GM19395 (cell line): Measurements from ENCODE around the gene SEZ6.

Experiments used
- ATAC-seq: cut with Tn5 transposase; IDR thresholded peaks from one replicate; pipeline ENCODE4 v1.9.1; 2021; ENCODE audit warnings: mild to moderate bottlenecking, moderate library complexity; ENCODE audit not compliant: unreplicated experiment

SEZ6 gene, protein sequence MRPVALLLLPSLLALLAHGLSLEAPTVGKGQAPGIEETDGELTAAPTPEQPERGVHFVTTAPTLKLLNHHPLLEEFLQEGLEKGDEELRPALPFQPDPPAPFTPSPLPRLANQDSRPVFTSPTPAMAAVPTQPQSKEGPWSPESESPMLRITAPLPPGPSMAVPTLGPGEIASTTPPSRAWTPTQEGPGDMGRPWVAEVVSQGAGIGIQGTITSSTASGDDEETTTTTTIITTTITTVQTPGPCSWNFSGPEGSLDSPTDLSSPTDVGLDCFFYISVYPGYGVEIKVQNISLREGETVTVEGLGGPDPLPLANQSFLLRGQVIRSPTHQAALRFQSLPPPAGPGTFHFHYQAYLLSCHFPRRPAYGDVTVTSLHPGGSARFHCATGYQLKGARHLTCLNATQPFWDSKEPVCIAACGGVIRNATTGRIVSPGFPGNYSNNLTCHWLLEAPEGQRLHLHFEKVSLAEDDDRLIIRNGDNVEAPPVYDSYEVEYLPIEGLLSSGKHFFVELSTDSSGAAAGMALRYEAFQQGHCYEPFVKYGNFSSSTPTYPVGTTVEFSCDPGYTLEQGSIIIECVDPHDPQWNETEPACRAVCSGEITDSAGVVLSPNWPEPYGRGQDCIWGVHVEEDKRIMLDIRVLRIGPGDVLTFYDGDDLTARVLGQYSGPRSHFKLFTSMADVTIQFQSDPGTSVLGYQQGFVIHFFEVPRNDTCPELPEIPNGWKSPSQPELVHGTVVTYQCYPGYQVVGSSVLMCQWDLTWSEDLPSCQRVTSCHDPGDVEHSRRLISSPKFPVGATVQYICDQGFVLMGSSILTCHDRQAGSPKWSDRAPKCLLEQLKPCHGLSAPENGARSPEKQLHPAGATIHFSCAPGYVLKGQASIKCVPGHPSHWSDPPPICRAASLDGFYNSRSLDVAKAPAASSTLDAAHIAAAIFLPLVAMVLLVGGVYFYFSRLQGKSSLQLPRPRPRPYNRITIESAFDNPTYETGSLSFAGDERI

DNA sequence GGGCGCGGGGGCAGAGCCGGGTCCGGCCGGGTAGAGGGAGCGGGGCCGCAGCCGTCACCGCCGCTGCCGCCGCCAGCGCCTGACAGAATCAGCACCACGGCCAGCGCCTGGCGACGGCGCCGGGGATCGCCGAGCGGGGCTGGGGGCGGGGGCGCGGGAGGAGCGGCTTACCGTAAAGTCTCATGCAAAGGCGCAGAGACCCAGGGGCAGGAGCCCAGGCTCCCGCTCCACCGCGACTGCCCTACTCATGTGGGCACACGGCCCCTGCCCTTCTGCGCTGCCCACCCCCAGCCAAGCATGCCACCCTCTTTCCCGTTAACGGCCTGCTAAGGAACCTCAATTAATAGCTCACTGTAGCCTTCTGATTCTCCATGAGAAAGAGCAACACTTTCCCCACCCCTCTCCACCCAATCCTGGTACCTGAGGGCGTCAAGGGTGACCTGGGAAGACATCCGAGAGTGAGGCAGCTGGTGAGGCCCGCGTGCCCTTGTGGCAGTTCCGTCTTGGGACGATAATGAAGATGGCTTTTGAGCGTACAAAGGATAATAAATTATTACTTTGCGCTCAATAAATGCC is at the start of gene SEZ6:
Gene SEZ6, minus strand, starts transcription at position 98 of the 576 bp plus-strand sequence. CDS start 164 bp downstream, outside the sequence.
- ATAC-seq = no peak

- ATAC-seq = no peak
Measured at GRCh38 chr17:29054835-29055234, 49.0 kb upstream of the SEZ6 start.

DNA sequence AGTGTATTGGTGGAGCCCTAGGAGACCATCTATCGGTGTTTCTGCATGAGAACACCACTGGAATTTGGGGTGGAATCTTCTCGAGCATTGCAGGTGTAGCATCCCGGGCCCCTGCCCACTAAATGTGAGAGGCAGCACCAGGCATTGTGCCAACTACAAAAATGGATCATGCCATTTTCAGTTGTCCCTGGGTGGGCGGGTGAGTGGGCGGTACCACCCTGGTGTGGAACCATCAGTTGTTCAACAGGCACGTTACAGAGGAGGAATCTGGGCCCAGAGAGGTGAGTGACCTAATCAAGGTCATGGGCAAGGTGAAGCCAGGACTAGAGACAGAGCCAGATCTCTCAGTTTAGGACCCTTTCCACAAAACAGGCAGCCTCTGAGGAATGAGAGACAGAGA is 45.9 kb upstream of the SEZ6 start:
- no peak for ATAC-seq

DNA sequence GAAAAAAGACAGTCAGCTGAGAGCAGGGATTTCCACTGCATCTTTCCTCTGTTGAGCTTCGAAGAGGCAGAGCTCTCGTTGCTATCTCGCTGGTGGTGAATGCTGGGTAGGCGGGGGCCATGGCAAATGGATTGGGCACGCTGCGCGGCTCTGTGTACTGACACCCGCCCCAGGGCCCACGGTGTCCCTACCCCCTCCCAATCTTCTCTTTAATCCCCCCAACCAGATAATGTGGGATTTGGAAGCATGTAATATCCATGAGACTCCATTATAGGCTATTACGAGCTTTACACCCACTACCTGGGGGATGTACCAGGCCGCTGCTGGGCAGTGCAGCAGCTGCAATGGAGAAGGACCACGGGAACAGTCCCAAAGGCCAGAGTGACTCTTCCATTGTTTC is 45.4 kb upstream of the SEZ6 start:
- ATAC-seq = no peak

DNA sequence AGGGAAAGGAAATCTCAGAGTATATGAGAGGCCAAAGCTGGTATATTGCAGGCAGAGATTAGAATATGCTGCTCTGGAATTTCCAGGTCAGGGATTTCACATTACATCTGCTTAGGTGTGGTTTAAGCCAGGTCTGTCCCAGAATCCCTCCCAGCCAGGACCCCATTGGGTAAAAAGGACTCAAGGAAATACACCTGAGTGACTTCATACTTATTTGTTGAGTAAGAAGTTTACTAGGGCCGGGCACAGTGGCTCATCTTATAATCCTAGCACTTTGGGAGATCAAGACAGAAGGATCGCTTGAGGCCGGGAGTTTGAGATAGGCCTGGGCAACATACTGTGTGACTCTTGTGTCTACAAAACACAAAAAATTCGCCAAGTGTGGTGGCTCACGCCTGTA is 44.3 kb upstream of the SEZ6 start:
- ATAC-seq = no peak

GRCh38 chr17:29049541-29050145 is 43.8 kb upstream of the SEZ6 start:
- ATAC-seq = no peak

- no peak for ATAC-seq
Measured at GRCh38 chr17:29048440-29049368, 42.9 kb upstream of the SEZ6 start.

DNA sequence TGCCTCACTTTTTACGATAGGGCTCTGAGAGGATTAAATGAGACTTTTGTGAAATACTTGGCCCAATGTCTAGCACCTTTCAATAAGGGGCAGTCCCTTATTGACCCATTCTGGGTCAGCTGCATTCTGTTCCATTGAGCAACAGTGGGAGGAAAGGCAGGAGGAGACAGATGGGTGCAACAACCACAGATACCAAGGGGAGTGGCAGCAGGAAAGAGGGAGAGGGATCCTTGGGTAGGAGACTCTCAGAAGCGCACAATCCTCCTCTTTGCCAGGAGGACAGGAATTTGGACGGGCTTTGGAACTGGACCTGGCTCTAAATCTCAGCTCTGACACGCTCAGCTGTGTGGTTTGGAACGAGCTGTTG is 40.6 kb upstream of the SEZ6 start:
- ATAC-seq = no peak

- ATAC-seq = no peak
Measured at GRCh38 chr17:29045734-29046472, 40.1 kb upstream of the SEZ6 start.

DNA sequence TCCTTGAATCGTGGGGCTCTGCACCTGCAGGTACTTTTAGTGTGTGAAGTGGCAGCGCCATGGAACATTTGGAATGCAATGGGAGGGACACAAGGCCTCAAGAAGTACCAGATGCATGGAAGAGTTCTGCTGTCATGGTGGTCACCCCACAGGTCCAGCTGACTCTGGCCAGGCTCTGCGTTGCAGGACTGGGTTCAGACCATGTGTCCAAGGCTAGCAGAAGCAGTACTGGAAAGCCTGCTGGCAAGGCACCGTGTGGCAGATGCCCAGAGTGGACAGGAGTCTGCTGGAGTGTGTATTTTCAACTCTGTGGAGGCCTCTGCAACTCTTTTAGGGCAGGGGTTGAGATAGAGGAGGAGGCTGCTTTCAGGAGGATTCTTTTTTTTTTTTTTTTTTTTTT is 39.2 kb upstream of the SEZ6 start:
- no peak for ATAC-seq

DNA sequence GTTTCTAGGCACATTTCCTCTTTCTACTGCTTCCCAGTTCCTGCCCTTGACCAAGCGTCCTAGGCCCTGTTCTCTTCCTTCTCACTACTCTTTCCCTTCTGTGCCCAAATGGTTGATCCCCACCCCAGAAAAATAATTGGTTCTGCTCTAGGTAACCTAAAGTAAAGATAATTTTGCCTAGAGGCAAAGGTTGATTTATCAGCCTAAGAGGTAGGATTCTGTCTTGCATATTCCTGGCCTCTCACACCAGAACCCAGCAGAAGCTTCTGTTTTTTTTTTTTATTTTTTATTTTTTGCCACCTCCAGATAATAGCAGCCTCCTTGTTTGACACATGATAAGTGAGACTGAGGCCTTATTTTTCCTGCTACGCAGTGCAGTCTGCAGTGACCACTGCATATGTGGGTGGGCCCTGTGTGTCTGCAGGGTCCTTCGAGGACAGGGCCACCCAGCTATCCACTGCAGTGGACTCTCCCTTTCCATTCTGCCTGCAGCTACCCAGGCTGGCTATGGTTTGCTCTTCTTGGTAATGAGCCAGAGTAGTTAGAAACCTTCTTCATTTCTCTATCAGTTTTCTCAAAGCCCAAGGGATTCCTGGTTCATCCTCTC is 37.8 kb upstream of the SEZ6 start:
- ATAC-seq = no peak

- ATAC-seq = no peak
Measured at GRCh38 chr17:29042679-29043538, 37.1 kb upstream of the SEZ6 start, which contains the start of gene PIPOX. TSS of gene PIPOX (plus strand) at chr17:29043141. CDS start at chr17:29043226, 85 bp downstream.

- ATAC-seq = no peak
Measured at GRCh38 chr17:29042026-29042678, 36.3 kb upstream of the SEZ6 start.

DNA sequence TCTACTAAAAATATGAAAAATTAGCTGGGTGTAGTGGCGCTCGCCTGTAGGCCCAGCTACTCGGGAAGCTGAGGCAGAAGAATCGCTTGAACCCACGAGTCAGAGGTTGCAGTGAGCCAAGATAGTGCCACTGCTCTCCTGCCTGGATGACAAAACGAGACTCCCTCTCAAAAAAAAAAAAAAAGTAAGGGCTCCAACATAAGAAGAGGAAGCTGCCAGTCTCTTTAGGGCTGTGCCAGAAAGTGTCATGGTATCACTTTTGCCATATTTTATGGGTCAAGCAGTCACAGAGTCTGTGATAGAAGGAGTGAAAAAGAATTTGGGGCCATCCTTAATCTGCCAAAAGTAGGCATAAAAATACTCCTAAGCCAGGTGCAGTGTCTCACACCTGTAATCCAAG is 35.7 kb upstream of the SEZ6 start:
- ATAC-seq = no peak

DNA sequence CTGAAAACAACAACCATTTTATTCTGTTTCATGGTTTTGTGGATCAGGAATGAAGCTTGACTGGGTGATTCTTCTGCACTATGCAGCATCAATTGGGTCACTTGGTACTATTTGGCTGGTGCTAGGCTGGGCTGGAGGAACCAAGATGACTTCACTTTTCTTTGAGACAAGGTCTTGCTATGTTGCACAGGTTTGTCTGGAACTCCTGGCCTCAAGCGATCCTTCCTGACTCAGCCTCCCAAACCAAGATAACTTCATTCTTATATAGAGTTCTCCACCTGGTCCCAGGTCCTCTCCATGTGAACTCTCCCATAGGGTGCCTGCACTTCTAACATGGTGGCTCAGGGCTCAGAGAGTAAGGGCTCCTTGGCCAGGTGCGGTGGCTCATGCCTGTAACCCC is 35.3 kb upstream of the SEZ6 start:
- ATAC-seq = no peak

DNA sequence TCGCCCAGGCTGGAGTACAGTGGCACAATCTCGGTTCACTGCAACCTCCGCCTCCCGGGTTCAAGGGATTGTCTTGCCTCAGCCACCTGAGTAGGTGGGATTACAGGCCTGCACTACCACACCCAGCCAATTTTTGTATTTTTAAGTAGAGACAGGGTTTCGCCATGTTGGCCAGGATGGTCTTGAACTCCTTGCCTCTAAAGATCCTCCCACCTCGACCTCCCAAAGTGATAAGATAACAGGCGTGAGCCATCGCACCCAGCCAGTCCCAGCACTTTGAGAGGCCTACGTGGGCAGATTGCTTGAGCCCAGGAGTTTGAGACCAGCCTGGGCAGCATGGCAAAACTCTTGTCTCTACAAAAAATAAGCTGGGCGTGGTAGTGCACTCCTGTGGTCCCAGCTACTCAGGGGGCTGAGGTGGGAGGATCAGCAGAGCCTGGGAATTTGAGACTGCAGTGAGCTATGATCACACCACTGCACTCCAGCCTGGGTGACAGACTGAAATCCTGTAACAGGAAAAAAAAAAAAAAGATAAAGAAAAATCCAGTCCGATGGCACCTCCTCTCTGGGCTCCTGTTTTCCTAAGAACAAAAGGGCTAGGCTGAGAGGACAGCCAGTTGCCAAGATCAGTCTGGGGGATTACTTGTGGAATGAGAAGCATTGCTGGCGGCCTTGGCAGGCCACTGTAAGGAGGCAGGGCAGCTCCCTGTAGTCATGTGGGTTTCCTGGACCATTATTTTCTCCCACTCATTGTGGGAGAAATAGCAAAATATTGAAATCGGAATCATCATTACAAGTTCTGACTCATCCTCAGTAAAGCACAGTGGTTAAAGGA is 34.1 kb upstream of the SEZ6 start:
- no peak for ATAC-seq
